Measurements from ENCODE around the gene ADGRB3.
"Not testable (repeated sequence)": the region's sequence is repeated elsewhere in the genome, so short reads cannot be mapped to it uniquely, and the experiment has no call there.

DNA sequence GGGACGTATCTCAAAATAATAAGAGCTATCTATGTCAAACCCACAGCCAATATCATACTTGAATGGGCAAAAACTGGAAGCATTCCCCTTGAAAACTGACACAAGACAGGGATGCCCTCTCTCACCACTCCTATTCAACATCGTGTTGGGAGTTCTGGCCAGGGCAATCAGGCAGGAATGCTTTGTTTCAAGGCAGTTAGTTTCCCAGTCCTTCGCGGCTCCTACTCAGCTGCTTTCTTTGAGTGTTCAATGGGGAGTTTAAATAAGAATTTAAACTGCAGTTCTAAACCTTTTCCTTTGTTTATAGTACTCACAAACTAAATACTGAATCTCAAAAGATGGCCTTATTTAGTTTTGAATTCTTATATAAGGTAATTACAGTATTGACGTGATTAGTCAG is 179.9 kb downstream of the ADGRB3 start:
- TF ChIP-seq, protein P1, sequence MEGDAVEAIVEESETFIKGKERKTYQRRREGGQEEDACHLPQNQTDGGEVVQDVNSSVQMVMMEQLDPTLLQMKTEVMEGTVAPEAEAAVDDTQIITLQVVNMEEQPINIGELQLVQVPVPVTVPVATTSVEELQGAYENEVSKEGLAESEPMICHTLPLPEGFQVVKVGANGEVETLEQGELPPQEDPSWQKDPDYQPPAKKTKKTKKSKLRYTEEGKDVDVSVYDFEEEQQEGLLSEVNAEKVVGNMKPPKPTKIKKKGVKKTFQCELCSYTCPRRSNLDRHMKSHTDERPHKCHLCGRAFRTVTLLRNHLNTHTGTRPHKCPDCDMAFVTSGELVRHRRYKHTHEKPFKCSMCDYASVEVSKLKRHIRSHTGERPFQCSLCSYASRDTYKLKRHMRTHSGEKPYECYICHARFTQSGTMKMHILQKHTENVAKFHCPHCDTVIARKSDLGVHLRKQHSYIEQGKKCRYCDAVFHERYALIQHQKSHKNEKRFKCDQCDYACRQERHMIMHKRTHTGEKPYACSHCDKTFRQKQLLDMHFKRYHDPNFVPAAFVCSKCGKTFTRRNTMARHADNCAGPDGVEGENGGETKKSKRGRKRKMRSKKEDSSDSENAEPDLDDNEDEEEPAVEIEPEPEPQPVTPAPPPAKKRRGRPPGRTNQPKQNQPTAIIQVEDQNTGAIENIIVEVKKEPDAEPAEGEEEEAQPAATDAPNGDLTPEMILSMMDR (IDR thresholded peaks at IDR 0.05), result not testable (repeated sequence)
- not testable (repeated sequence) for TF ChIP-seq EZH2 (IDR thresholded peaks at IDR 0.05; ENCODE audit: borderline replicate concordance, insufficient read depth, low read depth, low read length, poor library complexity, severe bottlenecking)
